GM23338 (cell line): Measurements from ENCODE around the gene PRELP. TPM values are rescaled to one million over a fixed set of nuclear protein-coding genes. Genes with fewer than 3 reads are reported as not detected.

Experiments
- ATAC-seq: fragments of 200-7000 bp; cut with Tn5 transposase; 3 replicates; pipeline ENCODE4 v1.9.1; 2020
- DNase-seq: peaks from one replicate; pipeline ENCODE4 v3.0.0-alpha.2; 2015; ENCODE audit warnings: low spot score
- H2AFZ ChIP-seq: fragments of 200-600 bp; sonication (generic); 2 replicates; pipeline ENCODE4 v1.8.0; 2016; ENCODE audit warnings: antibody characterized with exemption, mild to moderate bottlenecking, moderate library complexity
- H3F3A ChIP-seq: fragments of 200-600 bp; sonication (generic); replicated peaks from 2 replicates; pipeline ENCODE4 v1.8.0; 2017; ENCODE audit warnings: antibody characterized with exemption, mixed run types, low read depth
- H3K27ac ChIP-seq: fragments of 200-600 bp; sonication (generic); 2 replicates; pipeline ENCODE4 v1.6.1; 2016; ENCODE audit warnings: low read depth
- H3K27me3 ChIP-seq: fragments of 200-600 bp; sonication (generic); 2 replicates; pipeline ENCODE4 v1.8.0; 2016; ENCODE audit warnings: mild to moderate bottlenecking, mixed run types, moderate library complexity; ENCODE audit not compliant: insufficient read depth
- H3K36me3 ChIP-seq: fragments of 200-600 bp; sonication (generic); 2 replicates; pipeline ENCODE4 v1.8.0; 2016; ENCODE audit warnings: mild to moderate bottlenecking; ENCODE audit not compliant: insufficient read depth
- H3K4me1 ChIP-seq: fragments of 200-600 bp; sonication (generic); 2 replicates; pipeline ENCODE4 v1.8.0; 2016; ENCODE audit warnings: mild to moderate bottlenecking, moderate library complexity; ENCODE audit not compliant: insufficient read depth
- H3K4me2 ChIP-seq: fragments of 200-600 bp; sonication (generic); 2 replicates; pipeline ENCODE4 v1.7.1; 2017; ENCODE audit warnings: mixed run types
- H3K4me3 ChIP-seq: fragments of 200-600 bp; sonication (generic); 2 replicates; pipeline ENCODE4 v1.6.1; 2016; ENCODE audit warnings: mixed run types
- H3K79me2 ChIP-seq: fragments of 200-600 bp; sonication (generic); replicated peaks from 2 replicates; pipeline ENCODE4 v1.8.0; 2017; ENCODE audit warnings: mild to moderate bottlenecking; ENCODE audit not compliant: insufficient read depth
- H3K9me2 ChIP-seq: fragments of 200-600 bp; sonication (generic); 2 replicates; pipeline ENCODE4 v1.8.0; 2017; ENCODE audit not compliant: insufficient read depth
- H4K20me1 ChIP-seq: fragments of 200-600 bp; sonication (generic); replicated peaks from 2 replicates; pipeline ENCODE4 v1.8.0; 2017; ENCODE audit warnings: mild to moderate bottlenecking; ENCODE audit not compliant: insufficient read depth
- H3K27ac Mint-ChIP-seq: 2 replicates; pipeline ENCODE4 v1.8.0; 2020; ENCODE audit warnings: inconsistent platforms, mild to moderate bottlenecking, moderate library complexity, mixed read lengths
- H3K27me3 Mint-ChIP-seq: 3 replicates; pipeline ENCODE4 v1.8.0; 2022; ENCODE audit warnings: low read depth, mild to moderate bottlenecking, moderate library complexity, mixed read lengths, inconsistent platforms; ENCODE audit not compliant: insufficient read depth, poor library complexity
- H3K36me3 Mint-ChIP-seq: 3 replicates; pipeline ENCODE4 v1.8.0; 2021; ENCODE audit warnings: low read depth, mild to moderate bottlenecking, inconsistent platforms, moderate library complexity, mixed read lengths
- H3K4me1 Mint-ChIP-seq: 3 replicates; pipeline ENCODE4 v1.8.0; 2020; ENCODE audit warnings: mild to moderate bottlenecking, inconsistent platforms, mixed read lengths
- H3K4me3 Mint-ChIP-seq: 3 replicates; pipeline ENCODE4 v1.8.0; 2021; ENCODE audit warnings: moderate library complexity, mild to moderate bottlenecking, inconsistent platforms, mixed read lengths
- H3K9me3 Mint-ChIP-seq: 3 replicates; pipeline ENCODE4 v1.8.0; 2020; ENCODE audit warnings: moderate library complexity, mild to moderate bottlenecking, inconsistent platforms, mixed read lengths
- CREB1 ChIP-seq: fragments of 250-450 bp; sonication (Bioruptor Pico); IDR thresholded peaks from 2 replicates; pipeline ENCODE4 v1.5.0; 2020; ENCODE audit warnings: low read depth, mild to moderate bottlenecking, moderate library complexity
- EZH2phosphoT487 ChIP-seq: fragments of 200-600 bp; sonication (generic); IDR thresholded peaks from one replicate; pipeline ENCODE4 v1.8.1; 2018; ENCODE audit warnings: antibody characterized with exemption; ENCODE audit not compliant: unreplicated experiment
- JUNB ChIP-seq: IDR thresholded peaks from one replicate; pipeline ENCODE4 v1.6.1; 2016; ENCODE audit warnings: antibody characterized with exemption; ENCODE audit not compliant: unreplicated experiment
- REST ChIP-seq: IDR thresholded peaks from one replicate; pipeline ENCODE4 v1.6.1; 2018; ENCODE audit warnings: antibody characterized with exemption; ENCODE audit not compliant: unreplicated experiment
- STAT1 ChIP-seq: IDR thresholded peaks from one replicate; pipeline ENCODE4 v1.6.1; 2016; ENCODE audit warnings: antibody characterized with exemption; ENCODE audit not compliant: unreplicated experiment
- ZNF114 ChIP-seq: fragments of 250-450 bp; sonication (Bioruptor Pico); IDR thresholded peaks from 2 replicates; pipeline ENCODE4 v1.5.0; 2020; ENCODE audit warnings: mild to moderate bottlenecking, moderate library complexity
- ZNF331 ChIP-seq: fragments of 250-450 bp; sonication (Bioruptor Pico); IDR thresholded peaks from 2 replicates; pipeline ENCODE4 v1.5.0; 2020; ENCODE audit warnings: low read depth, mild to moderate bottlenecking, moderate library complexity
- ZNF462 ChIP-seq: fragments of 250-450 bp; sonication (Bioruptor Pico); IDR thresholded peaks from 2 replicates; pipeline ENCODE4 v1.5.0; 2020; ENCODE audit warnings: mild to moderate bottlenecking, moderate library complexity
- polyA plus RNA-seq: library from polyadenylated mRNA; unstranded; fragments of >200 nt; fragmentation: Nextera tagmentation; extraction: Ambion mirVana; gene quantifications from 2 replicates; pipeline ENCODE4 v1.2.1, GENCODE V29; 2016
- total RNA-seq: library from RNA; depleted of rRNA; stranded (reverse); fragments of >200 nt; shearing (Covaris generic); gene quantifications from 2 replicates; pipeline ENCODE4 v1.2.3, GENCODE V29; 2014
- TF ChIP-seq, protein P1 (sequence below): IDR thresholded peaks from 2 replicates; pipeline ENCODE4 v1.6.1; 2016; ENCODE audit warnings: antibody characterized with exemption
- TF ChIP-seq, protein P2 (sequence below), 2 experiments: fragments of 200-600 bp in 1 of 2; sonication (generic) in 1 of 2; conservative IDR thresholded peaks; 2 replicates each; pipeline versions ENCODE4 v1.5.1 to v1.6.1; 2016 to 2017; ENCODE audit warnings: antibody characterized with exemption in 2 of 2, low read depth in 2 of 2, mild to moderate bottlenecking in 2 of 2, moderate library complexity in 1 of 2

Gene PRELP
- total and polyA plus RNA-seq, 2 experiments from 2014 or later, result 0.03 TPM

DNA sequence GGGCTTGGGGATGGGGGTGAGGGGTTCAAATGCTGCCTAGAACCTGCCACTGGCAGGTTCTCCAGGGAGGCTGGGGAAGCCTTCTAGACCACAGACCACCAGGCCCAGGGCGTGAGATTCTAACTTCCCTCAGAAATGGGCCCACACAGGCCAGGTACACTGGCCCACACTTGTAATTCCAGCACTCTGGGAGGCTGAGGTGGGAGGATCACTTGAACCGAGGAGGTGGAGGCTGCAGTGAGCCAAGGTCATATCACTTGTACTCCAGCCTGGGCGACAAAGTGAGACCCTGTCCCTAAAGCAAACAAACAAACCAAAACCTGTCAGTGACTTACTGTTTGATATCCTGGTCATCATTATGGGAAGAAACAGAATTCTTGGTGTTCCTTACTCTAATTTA is 50.1 kb downstream of the PRELP start:
- no peaks in the 10 kb centered on the region for H4K20me1 ChIP-seq
- DNase-seq, result no peak
- H2AFZ ChIP-seq, result no peak overlapping the region
- no peaks in the 10 kb centered on the region for H3K36me3 Mint-ChIP-seq
- no peaks in the 10 kb centered on the region for H3K79me2 ChIP-seq
- no peaks in the 10 kb centered on the region; the same call in 2 of the 3 replicates for H3K9me3 Mint-ChIP-seq
- peaks cover 16% of the 10 kb centered on the region for H3K27me3 ChIP-seq
- H3K27me3 Mint-ChIP-seq, result peaks cover 24% of the 10 kb centered on the region
- TF ChIP-seq ZNF114 (CRISPR knock-in tag) (no peak), ZNF462 (no peak), EZH2phosphoT487 (no peak), JUNB (no peak), CREB1 (CRISPR knock-in tag) (no peak), REST (no peak), STAT1 (no peak), ZNF331 (no peak)
- TF ChIP-seq, protein P1, sequence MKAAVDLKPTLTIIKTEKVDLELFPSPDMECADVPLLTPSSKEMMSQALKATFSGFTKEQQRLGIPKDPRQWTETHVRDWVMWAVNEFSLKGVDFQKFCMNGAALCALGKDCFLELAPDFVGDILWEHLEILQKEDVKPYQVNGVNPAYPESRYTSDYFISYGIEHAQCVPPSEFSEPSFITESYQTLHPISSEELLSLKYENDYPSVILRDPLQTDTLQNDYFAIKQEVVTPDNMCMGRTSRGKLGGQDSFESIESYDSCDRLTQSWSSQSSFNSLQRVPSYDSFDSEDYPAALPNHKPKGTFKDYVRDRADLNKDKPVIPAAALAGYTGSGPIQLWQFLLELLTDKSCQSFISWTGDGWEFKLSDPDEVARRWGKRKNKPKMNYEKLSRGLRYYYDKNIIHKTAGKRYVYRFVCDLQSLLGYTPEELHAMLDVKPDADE, result no peak
- TF ChIP-seq, protein P2, sequence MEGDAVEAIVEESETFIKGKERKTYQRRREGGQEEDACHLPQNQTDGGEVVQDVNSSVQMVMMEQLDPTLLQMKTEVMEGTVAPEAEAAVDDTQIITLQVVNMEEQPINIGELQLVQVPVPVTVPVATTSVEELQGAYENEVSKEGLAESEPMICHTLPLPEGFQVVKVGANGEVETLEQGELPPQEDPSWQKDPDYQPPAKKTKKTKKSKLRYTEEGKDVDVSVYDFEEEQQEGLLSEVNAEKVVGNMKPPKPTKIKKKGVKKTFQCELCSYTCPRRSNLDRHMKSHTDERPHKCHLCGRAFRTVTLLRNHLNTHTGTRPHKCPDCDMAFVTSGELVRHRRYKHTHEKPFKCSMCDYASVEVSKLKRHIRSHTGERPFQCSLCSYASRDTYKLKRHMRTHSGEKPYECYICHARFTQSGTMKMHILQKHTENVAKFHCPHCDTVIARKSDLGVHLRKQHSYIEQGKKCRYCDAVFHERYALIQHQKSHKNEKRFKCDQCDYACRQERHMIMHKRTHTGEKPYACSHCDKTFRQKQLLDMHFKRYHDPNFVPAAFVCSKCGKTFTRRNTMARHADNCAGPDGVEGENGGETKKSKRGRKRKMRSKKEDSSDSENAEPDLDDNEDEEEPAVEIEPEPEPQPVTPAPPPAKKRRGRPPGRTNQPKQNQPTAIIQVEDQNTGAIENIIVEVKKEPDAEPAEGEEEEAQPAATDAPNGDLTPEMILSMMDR (conservative IDR thresholded peaks at IDR 0.05; ENCODE audit: low read depth in 2 of 2), result no peak
- no peaks in the 10 kb centered on the region for H3F3A ChIP-seq
- peaks cover 38% of the 10 kb centered on the region for H3K4me1 Mint-ChIP-seq
- no peaks in the 10 kb centered on the region for H3K36me3 ChIP-seq
- H3K4me1 ChIP-seq, result peaks cover 32% of the 10 kb centered on the region
- no peak overlapping the region for H3K4me2 ChIP-seq
- H3K27ac ChIP-seq, result no peak overlapping the region
- no peak overlapping the region for H3K27ac Mint-ChIP-seq
- no peaks in the 10 kb centered on the region for H3K9me2 ChIP-seq
- no peak overlapping the region for H3K4me3 ChIP-seq
- no peak overlapping the region; the same call in 2 of the 3 replicates for H3K4me3 Mint-ChIP-seq
- no peak for ATAC-seq
